AG04450 (cell line): ENCODE measurements around the gene ABLIM2. TPM values are rescaled to one million over a fixed set of nuclear protein-coding genes. Genes with fewer than 3 reads are reported as not detected.
A peak's percentile ranks its signal among the peaks of the same experiment; 100 is the strongest.

Experiments used
- CTCF ChIA-PET: fragments of 300-600, 350-600 bp; formaldehyde crosslinking; extraction: SDS; loops from one replicate; lab custom pipeline; 2022; ENCODE audit warnings: antibody characterized with exemption, inconsistent platforms; lab: Charles Lee
- POLR2A ChIA-PET: fragments of 350-600 bp; formaldehyde crosslinking; extraction: SDS; loops from one replicate; lab custom pipeline; 2021; ENCODE audit warnings: antibody characterized with exemption, inconsistent platforms; lab: Yijun Ruan, JAX
- DNase-seq: peaks from one replicate; pipeline ENCODE4 v3.0.0-alpha.2; 2011; ENCODE audit warnings: low read depth, low spot score
- H3K27ac ChIP-seq: one replicate; pipeline ENCODE4 v1.5.1; 2012; ENCODE audit warnings: low read depth, low read length, control low read depth
- H3K27me3 ChIP-seq: one replicate; pipeline ENCODE4 v1.6.0; 2012; ENCODE audit warnings: low read length; ENCODE audit not compliant: control insufficient read depth, insufficient read depth
- H3K4me3 ChIP-seq: 2 replicates; pipeline ENCODE4 v1.5.1; 2011; ENCODE audit warnings: mild to moderate bottlenecking, low read depth, low read length, control low read depth
- H3K9me3 ChIP-seq: 2 replicates; pipeline ENCODE4 v1.5.1; 2012; ENCODE audit warnings: low read length; ENCODE audit not compliant: control insufficient read depth, insufficient read depth
- polyA plus RNA-seq: library from polyadenylated mRNA; depleted of rRNA; stranded (reverse); fragments of >200 nt; gene quantifications from 2 replicates; pipeline ENCODE4 v1.2.3, GENCODE V29; 2011
- TF ChIP-seq, protein P1 (sequence below): IDR thresholded peaks from 2 replicates; pipeline ENCODE4 v1.5.1; 2011; ENCODE audit warnings: low read depth, low read length, control low read depth, inconsistent platforms

The ABLIM2 gene
- polyA plus RNA-seq, 1 experiment: not detected

DNA sequence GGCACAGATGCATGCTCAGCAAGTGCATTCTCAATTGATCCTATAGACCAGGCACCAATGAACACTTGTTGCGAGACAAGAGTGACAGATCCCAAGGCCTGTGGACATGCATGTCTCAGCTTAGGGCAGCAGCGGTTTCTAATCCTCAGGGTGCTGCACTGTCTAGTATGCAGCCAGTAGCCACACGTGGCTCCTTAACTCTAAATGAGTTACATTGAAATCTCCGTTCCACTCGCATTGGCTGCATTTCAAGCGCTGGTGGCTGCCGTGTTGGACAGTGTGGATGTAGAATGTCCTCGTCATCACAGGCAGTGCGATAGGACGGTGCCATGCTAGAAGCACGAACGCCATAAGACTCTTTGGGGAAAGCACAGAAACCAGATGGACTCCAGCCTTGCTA is 194.9 kb downstream of the ABLIM2 start:
- ChIA-PET POLR2A (interaction anchor here (0.8 kb wide), 1 partner anchor 24 kb away, joined by 3 read pairs; the partner anchor contains the start of gene AFAP1), CTCF (no interaction called here)
- H3K27me3 ChIP-seq: peaks cover 2% of the 10 kb centered on the region
- DNase-seq: no peak
- H3K27ac ChIP-seq: no peak overlapping the region
- TF ChIP-seq, protein P1, sequence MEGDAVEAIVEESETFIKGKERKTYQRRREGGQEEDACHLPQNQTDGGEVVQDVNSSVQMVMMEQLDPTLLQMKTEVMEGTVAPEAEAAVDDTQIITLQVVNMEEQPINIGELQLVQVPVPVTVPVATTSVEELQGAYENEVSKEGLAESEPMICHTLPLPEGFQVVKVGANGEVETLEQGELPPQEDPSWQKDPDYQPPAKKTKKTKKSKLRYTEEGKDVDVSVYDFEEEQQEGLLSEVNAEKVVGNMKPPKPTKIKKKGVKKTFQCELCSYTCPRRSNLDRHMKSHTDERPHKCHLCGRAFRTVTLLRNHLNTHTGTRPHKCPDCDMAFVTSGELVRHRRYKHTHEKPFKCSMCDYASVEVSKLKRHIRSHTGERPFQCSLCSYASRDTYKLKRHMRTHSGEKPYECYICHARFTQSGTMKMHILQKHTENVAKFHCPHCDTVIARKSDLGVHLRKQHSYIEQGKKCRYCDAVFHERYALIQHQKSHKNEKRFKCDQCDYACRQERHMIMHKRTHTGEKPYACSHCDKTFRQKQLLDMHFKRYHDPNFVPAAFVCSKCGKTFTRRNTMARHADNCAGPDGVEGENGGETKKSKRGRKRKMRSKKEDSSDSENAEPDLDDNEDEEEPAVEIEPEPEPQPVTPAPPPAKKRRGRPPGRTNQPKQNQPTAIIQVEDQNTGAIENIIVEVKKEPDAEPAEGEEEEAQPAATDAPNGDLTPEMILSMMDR: no peak
- H3K4me3 ChIP-seq: no peak overlapping the region
- H3K9me3 ChIP-seq: peaks cover 4% of the 10 kb centered on the region; the same call in 1 of the 2 replicates

DNA sequence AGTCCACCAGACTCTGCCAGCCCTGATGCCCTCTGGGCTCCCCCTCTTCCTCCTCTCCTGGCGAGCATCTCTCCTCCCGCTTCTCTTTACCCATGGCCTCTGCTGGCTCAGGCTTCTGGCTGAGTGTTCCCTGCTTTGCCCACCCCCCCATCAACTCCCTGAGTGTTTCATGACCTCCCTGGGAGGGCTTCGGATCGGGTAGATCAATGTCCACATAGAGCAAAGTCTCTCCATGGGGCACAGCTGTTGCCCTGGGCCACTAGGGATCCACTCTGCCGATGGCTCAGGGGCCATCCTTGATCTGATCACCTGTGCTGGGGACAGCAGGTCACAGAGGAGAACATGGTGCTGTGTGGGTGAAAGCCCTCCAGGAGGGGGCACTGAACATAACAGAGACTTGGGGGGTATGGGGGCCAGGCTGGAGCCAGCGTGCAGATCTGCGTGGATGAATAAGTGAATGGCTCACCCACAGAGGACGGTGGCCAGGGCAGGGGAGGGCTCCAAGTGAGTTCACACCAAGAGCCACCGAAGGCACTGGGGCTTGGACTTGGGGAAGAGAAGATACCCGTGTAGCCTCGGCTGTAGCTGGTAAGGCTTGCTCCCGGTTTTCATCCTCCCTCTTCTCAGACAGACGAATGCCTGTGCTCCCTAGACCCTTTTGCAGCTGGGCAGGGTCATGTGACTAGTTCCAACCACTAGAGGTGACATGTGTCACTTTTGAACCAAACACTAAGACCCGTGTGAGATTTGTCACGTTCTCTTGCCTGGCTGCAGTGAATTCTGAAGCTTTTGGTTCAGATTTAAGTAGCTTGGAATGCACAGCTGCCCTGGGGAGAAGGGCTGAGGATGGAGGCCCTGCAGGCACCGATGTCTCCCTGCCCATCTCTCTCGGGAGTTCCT is 195.8 kb downstream of the ABLIM2 start:
- Histone ChIP-seq H3K4me3 (no peak overlapping the region), H3K27me3 (peaks cover 2% of the 10 kb centered on the region), H3K27ac (no peak overlapping the region), H3K9me3 (peaks cover 4% of the 10 kb centered on the region; the same call in 1 of the 2 replicates)
- TF ChIP-seq, protein P1: no peak
- ChIA-PET CTCF (no interaction called here), POLR2A (interaction anchor here (0.8 kb wide), 1 partner anchor 23 kb away, joined by 3 read pairs; the partner anchor contains the start of gene AFAP1)
- no peak for DNase-seq

DNA sequence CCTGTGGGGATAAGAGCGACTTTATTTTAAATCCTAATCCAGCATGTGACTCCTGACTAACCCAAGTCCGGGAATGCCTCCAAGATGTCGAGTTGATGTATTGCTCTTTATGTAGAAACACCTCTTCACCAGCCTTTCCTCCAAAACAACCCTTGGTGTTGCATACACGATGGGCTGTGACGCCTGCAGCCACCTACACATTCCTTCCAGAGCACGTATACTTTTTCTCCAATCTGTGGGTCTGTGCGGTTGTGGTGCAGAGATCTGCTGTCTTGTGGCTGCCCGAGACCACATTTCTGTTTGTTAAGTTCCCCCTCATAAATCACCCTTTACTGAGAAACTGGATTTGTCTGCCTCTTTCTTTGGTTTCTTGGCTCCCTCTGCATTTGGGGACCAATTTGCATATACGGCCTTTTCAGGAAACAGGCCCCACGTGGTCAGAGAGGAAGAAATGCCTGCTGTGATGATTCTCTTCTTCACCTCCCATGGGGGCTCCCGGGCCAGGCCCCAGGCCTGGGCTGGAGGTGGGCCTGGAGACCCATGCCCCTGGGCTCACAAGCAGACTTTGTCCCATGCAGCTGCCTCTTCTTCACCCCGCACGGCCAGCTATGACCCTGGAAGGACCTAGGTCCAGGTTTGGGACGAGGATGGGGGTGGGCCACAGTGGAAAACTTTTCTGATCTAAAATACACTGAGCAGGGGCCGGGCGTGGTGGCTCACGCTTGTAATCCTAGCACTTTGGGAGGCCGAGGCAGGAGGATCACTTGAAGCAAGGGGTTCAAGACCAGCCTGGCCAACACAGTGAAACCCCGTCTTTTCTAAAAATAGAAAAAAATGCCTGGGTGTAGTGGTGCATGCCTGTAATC is 197.6 kb downstream of the ABLIM2 start:
- TF ChIP-seq, protein P1: no peak
- POLR2A ChIA-PET: interaction anchor here (0.8 to 1.3 kb wide), 4 partner anchors 21 to 149 kb away, joined by 3 to 4 read pairs (median 4); partner anchors contain the start of gene AFAP1
- CTCF ChIA-PET: interaction anchor here (1.7 to 1.8 kb wide), 2 partner anchors 15 to 157 kb away, joined by 3 to 4 read pairs; no protein-coding TSS in a partner anchor
- Histone ChIP-seq H3K27me3 (peaks cover 2% of the 10 kb centered on the region), H3K4me3 (no peak overlapping the region), H3K27ac (peak overlapping the region; percentile 97), H3K9me3 (no peaks in the 10 kb centered on the region; the same call in 1 of the 2 replicates)
- peak; percentile 99 for DNase-seq

DNA sequence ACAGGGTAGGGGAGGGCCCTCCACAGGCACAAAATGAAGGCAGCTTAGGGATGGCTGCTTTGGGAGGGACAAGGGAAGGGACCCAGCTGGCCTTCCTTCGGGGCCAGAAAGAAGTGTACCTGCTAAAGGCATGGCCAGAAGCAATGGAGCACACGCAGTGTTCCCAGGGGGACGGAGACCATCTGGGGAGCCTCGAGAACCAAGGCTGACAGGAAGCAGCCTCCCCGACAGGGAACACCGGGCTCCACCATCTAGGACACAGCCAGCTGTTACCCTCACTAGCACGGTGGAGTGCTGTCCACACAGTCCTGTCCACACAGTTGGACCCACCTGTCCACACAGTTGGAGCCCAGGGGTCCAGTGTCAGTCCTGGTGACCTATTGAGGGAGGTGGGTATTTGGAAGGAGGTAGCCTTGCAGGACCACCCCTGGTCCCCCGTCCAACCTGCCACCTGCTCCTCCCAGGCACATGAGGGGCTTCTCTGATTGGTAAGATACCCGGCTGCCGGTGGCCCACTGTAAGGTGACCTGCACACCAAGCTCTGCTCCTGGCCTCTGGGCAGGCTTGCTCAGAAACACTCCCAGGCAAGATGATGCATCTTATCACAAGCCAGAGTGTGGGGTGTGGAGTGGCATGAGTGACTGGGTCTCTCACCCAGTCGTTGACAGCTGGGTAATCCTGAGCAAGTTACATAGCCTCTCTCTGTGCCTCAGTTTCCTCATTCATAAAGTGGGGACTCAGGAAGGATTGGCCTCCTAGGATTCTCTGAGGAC is 198.4 kb downstream of the ABLIM2 start:
- H3K27me3 ChIP-seq: peaks cover 2% of the 10 kb centered on the region
- TF ChIP-seq, protein P1: no peak
- no peaks in the 10 kb centered on the region for H3K9me3 ChIP-seq
- H3K4me3 ChIP-seq: no peak overlapping the region
- ChIA-PET POLR2A (interaction anchor here (0.7 to 1.1 kb wide), 3 partner anchors 21 to 444 kb away, joined by 3 to 4 read pairs (median 3); partner anchors contain the start of gene AFAP1), CTCF (interaction anchor here (0.6 to 1.8 kb wide), 4 partner anchors 14 to 156 kb away, joined by 3 to 7 read pairs (median 4); no protein-coding TSS in a partner anchor)
- no peak for DNase-seq
- peak overlapping the region; percentile 96 for H3K27ac ChIP-seq
